Iris pigment epithelial cell (primary cell): ENCODE data around the gene MARK2.
"Not testable (repeated sequence)": the region's sequence is repeated elsewhere in the genome, so short reads cannot be mapped to it uniquely, and the experiment has no call there.

ENCODE experiments used
- DNase-seq: peaks from one replicate; pipeline ENCODE4 v3.0.0-alpha.2; 2011; ENCODE audit warnings: low read depth

Gene MARK2

DNA sequence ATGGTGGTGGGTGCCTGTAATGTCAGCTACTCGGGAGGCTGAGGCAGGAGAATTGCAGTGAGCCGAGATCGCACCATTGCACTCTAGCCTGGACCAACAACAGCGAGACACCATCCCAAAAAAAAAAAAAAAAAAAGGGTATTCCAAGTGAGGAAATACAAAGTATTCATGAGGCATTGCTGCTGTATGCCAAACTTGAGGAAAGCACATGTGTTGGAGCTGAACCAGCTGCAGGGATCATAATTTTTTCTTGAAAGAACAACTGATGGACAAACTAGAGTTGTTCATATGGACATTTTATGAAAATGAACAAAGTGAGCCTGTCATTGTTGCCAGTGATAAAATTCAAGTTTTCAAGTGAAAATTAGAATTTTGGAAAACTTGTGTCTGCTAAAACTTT is 15.8 kb downstream of the MARK2 start:
- DNase-seq = no peak

DNA sequence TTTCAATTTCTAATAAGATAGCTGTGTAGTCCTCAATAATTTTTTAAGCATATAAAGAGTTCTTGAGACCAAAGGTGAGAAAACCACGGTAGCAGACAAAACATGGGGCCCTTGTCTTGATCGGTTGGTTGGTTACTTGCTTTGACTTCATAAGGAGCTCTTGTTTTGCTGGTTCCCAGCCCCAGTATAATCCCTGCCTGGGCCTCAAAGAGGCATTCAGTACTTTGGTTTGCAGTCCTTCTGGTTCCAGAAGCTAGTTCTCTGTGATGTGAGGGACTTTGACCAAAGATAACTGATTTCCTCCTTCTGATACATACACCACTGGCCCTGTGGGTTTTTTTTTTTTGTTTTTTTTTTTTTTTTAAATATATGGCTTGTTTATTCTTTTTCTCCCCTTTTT is 17.1 kb downstream of the MARK2 start:
- no peak for DNase-seq

DNA sequence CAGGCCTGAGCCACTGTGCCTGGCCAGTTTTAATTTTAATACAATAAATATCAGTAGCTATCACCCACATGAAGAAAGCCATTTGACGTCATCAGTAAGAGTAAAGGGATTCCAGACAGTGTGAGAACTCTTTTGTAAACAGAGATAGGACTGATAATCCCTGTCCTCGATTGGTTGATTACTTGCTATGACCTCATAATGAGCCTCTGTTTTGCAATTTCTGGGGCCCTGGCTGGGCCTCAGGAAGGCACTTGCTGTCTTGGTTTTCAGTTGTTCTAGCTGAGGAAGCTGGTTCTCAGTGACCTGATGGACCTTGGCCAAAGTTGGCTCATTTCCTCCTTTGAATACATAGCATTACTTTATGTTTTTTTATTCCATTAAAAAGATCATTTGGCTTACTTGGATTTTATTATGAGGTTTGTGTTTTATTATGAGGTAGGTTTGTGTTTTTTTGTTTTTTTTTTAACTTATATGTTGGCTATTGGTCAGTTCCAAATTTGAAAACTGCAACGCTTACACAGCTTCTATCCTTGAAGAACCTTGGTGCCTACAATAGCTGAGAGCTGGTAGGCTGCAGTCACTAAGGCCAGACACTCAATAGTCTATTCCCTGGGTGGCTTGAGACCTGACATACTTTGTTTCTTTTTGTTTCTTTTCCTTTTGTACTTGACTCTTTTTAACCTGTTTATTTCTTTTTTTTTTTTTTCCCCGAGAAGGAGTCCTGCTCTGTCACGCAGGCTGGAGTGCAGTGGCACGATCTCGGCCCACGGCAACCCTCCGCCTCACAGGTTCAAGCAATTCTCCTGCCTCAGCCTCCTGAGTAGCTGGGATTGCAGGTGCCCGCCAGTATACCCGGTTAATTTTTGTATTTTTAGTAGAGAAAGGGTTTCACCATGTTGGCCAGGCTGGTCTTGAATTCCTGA is 20.0 kb downstream of the MARK2 start:
- peak; percentile 96 for DNase-seq

DNA sequence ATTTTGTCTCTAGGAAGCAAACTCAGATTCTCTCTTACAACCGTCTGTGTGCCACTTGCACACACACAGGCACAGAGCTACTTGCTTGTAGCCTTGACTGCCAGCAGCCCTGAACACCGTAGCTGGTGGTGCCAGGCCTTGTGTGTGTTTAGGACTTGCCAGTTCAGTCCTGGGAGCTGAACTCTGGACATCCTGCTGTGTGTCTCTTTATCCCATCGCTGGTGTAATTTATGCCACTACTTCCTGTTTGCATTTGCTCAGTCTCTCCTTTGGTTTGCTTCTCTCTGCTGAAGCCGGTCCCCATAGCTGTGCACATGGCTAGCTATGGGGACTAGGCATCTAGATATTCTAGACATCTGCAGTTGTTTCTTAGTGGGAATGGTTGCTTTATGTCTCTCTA is 24.0 kb downstream of the MARK2 start:
- peak; percentile 41 for DNase-seq

DNA sequence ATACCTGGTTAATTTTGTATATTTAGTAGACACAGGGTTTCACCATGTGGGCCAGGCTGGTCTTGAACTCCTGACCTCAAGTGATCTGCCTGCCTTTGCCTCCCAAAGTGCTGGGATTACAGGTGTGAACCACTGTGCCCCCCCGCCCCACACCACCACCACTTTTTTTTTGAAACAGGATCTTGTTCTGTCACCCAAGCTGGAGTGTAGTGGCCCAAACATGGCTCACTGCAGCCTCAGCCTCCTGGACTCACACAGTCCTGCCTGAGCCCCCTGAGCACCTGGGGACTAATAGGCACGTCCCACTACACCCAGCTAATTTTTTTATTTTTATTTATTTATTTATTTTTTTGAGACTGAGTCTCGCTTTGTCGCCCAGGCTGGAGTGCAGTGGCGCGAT is 24.7 kb downstream of the MARK2 start:
- not testable (repeated sequence) for DNase-seq

DNA sequence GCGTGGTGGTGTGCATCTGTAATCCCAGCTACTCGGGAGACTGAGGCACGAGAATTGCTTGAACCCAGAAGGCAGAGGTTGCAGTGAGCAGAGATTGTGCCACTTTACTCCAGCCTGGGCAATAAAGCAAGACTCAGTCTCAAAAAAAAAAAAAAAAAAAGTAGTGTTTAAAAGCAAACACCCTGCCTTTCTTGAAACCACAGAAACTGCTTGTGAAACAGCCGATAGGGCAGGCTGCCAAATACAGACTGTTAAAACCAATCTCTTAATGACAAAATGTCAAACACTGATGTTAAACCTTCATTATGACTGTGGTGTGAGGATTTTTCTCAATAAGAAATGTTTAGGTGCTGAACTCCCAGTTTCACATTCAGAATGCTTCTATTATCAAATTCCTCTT is 27.3 kb downstream of the MARK2 start:
- DNase-seq = peak; percentile 81

DNA sequence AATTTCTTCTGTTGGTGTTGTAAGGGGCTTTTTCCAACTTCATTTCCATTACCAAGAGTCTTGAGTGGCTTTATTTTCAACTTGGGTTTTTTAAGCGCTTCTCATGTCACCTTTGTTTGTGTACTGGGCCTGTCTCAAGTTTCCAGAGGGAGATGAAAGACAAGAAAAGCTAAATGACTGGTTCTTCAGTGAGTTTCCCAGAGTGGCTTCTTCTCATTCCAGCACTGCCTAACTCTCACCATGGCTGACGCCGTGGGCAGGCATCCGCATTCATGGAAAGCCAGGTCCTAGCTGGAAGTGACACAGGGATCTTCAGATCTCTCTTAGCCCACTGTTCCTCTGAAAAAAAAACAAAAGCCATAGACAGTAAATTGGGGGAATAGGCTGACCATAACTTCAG is 28.6 kb downstream of the MARK2 start:
- DNase-seq = no peak

DNA sequence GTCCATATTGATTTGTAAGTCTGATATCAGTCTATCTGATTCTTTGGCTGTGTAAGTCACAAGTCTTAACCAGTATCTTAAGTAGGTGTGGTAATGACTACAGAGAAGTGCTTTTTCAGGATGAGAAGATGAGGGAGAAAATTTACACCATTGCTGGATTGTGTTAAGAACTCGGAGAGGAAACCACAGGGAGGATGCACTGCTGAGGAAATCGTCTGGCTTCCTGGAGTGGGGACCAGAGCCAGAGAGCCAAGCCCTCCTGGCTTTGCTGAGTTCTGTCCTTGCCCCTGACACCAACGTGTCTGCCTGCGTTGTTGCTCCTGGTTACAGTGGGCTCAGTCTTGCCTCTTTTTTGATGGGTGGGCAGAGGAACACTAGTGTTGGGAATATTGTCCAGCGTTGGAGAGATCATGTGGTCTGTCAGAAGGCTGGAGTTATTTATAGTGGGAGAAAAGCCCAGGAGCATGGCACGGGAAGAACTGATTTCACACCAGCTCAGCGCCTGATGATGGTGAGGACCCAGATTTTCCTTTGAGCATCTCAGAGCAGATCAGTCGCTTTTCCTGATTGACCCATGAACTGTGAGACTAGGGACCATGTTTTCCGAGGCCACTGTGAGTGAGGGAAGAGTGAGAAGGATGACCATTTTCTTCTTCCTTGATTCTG is 29.6 kb downstream of the MARK2 start:
- no peak for DNase-seq

DNA sequence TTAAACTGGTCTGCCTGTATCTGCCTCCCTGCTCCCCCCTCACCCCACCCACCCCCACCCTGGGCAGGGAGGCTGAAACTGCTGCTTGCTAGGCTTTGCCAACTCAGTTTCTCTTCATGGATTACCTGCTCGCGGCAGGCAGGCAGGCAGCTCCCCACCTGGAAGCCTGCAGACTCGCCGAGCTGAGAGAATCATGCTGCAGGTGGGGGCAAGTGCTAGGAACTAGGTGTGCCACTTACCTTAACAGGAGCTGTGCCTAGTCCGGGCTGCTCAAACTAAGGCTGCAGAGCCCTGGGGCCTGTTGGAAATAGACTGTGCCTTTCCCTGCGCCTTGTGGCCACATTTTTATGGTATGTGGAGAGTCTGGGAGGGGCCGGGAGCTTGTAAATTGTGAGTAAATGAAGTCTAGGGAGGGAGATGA is 30.3 kb downstream of the MARK2 start:
- DNase-seq = no peak

DNA sequence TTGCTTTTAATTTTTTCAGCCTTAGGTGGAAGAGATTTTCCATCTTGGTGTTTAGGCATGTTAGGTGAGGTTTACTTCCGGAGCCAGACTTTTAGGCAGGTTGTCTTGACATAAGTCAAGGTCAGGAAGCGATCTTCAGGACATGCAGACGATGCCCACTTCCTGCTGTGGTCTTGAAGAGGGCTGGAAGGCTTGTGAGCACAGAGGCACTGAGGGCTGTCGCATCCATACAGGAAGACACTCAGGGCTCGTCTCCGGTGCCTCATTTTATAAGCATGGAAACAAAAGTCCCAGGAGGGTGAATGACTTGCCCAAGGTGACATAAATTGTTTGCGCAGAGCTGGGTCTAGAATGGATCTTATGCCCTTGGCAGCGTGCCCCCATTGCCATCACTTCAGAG is 30.8 kb downstream of the MARK2 start:
- DNase-seq = no peak

DNA sequence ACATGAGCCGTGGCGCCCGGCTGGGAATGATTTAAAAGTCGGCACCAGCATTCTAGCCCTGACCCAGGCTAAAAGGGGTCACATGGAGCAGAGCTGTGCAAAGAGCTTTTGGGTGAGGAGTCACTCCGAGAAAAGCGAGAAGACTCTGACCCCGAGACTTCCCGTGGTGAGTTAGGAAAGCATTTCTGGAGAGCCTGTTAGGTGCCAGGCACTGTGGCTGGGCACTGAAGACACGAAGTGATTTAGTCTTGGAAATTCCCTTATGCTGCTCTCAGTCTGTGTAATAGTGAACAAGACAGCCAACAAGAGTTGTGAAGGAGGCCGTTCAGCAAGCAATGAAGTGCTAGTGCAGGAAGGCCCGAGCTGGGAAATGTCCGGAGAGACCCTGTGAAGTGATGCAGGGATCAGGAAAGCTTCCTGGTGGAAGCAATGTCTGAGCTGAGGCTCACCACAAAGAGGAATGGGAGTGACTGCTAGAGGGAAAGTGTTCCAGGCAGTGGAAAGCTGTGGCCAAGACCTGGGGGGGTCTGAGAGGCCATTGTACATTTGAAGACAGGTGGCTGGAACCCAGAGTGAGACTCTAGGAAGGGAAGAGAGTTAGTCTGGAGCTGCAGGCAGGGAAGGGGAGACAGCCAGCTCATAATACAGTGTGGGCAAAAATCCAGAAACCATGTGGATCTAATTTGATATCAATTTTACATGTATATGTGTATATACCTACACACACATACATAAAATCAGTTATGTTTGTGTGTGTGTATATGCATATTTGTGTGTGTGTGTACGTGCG is 31.6 kb downstream of the MARK2 start:
- peak; percentile 20 for DNase-seq

DNA sequence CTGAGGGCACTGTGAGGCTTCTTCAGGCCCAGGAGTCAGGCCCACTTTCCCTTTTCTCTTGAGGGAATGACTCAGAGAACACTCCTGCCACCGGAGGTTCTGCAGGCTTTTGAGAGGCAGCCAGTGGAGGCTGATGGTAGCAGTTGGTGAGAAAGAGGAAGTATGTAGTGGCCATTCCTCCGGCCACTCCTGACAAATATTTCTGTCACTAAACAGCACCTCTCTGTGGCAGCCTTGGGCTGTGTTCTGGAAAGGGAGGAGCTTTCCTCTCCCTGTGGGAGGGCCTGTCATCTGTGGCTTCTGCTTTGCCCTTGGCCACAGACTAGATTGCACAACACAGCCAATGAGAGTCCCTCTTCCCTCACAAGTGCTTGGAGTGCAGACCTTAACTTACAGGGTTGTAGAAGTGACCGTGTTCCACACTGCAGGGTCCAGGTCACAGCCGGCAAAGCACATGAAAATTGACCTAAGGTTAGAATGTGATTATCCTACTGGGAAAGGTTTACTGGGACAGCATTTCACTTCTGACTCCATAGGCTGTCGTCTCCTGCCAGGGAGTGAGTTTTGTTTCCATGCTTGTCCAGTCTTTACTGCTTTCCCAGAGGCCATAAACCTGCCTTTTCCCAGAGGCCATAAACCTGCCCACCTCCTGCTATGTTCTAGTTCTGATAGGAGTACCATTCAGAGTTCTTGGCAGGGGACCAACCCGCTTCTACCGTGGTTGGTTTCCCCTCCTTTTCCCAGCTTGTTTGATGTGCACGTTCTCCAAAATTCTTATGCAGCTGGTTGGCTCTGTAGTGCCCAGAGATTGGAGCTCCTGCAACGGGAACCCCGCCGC is 33.3 kb downstream of the MARK2 start:
- DNase-seq = peak; percentile 91

DNA sequence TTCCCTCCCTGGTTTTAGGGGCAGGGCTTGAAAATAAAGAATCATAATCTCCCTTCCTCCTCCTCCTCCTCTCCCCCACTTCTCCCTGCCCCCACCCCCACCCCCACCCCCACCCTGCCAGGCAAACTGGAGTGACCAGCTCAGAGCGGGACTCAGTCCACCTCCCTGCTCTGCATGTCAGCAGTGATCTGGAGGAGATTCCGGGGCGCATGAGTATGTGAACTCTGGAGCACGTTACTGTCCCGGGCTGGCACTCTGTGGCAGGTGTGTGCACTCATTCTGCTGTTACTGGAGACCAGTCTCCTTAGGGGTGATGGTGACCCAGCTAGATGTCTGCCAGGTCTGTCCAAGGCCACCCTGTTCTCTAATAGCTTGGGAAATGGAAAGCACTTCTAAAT is 33.9 kb downstream of the MARK2 start:
- no peak for DNase-seq

DNA sequence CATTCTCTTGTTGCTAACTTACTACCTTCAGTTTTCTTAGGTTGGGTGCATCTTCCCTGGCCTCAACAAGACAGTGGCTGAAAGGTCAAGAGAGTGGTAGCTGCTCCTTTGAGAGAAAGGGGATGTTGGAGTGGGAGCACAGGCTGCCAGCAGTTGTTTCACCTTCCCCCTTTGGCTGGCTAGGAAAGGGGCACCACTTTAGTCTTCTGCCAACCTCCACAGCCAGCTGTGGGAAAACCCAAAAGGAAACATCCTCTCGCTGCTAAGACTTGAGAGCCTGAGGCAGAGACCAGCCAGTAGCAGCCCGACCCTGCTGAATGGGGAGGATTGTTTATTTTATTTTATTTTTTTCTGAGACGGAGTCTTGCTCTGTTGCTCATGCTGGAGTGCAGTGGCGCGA is 34.4 kb downstream of the MARK2 start:
- no peak for DNase-seq

DNA sequence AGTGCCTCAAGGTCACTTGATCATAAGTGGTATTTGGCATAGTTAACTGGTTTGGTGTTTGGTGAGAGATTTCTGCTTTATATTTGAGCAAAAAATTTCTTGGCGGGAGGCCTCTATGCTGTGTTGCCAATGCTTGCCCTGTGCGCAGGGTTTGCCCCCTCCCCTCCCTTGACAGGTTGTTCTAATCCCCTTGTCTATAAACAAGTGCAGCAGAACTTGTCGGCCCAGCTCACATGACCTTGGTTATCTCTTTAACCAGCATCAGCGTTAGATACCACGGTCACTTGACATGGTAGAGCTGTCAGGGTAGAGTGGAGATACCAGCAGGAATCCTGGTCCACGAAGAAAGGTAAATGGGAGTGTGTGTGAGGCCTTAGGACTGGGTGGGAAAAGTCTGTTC is 35.6 kb downstream of the MARK2 start:
- no peak for DNase-seq

DNA sequence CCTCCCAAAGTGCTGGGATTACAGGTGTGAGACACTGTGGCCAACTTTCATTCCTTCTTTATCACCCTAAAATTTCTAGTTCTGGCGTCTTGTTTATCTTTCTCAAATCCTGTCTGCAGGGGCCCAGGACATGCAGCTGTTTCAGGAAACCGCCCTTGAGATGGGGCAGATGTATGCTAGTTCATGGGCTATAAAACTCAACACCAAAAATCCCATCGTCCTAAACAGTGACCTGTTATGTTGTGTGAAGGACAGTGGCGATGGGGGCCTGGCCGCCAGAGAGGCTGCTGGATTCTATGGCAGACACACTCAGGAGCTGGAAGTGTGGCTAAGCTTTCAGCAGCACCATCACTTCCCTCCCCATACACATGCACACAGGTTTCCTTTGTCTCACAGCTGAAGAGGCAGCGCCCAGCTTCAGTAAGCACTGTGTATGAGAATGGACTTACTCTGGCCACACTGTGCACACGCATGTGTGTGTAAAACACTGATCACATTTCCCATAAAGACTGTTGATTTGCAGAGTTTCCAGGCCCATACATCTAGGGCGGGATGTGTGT is 36.7 kb downstream of the MARK2 start:
- DNase-seq = no peak

DNA sequence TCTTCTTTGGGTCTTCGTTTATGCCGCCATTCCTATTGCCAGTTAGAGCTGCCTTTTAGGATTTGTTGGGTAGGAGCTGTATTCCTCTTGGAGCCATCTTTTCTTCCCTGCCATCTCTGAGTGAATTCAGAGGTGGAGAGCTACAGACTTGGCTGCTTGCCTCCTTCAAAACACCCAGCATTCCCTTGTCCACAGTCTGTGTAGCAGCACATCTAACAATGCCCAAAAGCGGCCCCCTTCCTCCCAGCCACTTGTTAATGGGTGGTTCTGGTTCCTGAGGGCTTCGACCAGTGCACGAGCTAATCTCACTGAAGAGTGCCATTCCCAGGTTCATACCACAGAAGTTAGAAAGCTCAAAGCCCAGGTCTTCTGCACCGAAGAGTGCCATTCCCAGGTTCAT is 37.7 kb downstream of the MARK2 start:
- DNase-seq = no peak

DNA sequence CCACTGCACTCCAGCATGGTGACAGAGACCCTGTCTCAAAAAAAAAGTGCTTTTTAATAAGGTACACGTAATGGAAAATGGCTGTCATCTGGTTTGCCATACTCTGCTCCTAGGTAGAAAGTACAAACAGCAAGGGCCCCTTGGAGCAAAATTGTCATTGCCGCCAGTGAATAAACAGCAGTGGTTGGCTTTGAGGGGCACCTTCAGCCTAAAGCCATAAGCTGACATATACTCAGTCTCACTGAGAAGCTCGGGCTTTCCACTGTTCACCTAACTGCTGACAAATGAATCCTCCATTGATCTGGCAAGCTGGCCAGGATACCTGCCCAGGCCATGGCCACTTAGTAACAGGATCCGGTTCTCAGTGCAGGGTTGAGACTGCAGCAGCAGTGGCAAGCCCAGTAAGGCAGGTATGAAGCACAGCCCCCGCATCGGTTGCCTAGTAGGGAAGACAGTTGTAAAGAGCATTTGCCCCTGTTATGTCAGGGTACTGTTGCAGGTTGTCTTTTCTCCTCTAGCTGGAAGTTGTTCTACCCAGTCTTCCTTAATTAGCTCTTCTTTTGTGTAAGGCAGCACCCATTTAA is 38.8 kb downstream of the MARK2 start:
- DNase-seq = no peak

DNA sequence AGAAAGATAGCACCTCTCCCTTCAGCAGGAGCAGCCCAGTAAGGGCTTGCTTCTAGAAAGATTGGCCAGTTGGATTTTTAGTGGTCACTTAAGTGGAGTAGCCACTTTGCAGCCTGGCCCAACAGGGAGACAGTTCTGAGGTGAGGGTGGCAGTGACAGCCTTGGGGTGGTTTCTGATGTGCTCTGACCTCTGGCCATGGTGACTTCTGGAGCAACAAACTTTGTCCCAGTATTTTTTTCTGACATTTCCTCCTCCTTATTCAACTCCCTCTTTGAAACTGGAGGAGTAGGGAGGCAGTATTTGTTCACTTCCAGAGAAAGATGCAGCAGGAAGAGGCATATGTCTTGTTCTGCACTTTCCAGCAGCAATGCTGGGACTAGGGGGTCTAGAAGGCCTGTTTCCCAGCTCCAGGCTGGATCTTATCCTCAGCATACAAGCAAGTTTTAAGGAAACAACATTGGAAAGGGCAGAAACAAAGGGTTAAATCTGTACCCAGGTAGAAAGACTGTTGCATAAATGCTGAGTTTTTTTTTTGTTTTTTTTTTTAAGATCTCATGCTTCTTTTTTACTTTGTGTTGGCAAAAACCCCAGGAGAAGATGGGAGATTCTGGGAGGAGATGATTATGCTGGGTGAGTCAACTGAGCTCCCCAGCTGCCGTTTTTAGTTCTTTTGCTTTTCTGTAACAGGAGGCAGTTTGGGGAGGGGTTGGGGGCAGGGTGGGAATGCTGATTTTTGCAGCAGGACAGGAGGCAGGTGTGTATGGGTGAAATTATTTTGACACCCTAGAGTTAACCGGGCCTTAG is 40.9 kb downstream of the MARK2 start:
- DNase-seq = peak; percentile 60

DNA sequence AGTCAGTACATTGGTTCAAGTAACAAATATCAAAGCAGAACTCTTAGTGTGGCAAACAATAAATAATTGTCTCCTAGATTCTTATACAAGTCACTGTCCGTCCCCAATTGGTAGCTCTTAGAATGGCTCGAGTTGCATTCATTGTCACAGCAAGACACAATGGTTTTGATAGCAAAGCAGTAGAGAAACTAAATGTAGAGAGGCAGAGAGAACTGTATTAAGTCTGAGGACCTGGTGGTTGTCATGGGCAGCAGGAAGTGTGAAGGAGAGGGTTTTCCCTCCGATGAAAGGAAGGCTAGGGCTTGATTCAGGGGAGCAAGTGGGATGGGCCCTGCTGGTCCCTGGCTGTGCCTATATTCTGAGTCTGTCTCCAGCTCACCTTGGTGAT is 41.5 kb downstream of the MARK2 start:
- DNase-seq = no peak
